Measurements from ENCODE around the gene SKA2. TPM values are rescaled to one million over a fixed set of nuclear protein-coding genes. Genes with fewer than 3 reads are reported as not detected.

Gene SKA2
- total and polyA plus RNA-seq, 2 donors (not counting 1 experiment from before 2014, with no cell fraction given), result 52.9 to 53.7 TPM

GRCh38 chr17:59074494-59074893, 80.5 kb downstream of the SKA2 start:
- Histone ChIP-seq H3K9me3 (ENCODE audit: control insufficient read depth, insufficient read depth, low read depth, low read length) (no peaks in the 10 kb centered on the region), H3K27ac (ENCODE audit: insufficient read depth, low read length) (no peak overlapping the region), H3K4me3 (replicated peaks in 1 of 4; ENCODE audit: control extremely low read depth in 1 of 4, insufficient read depth in 1 of 4, low read depth in 3 of 4, low read length in 4 of 4) (no peak overlapping the region), H3K27me3 (ENCODE audit: control insufficient read depth, insufficient read depth, low read length) (no peaks in the 10 kb centered on the region), H3K79me2 (ENCODE audit: control insufficient read depth, insufficient read depth, low read length) (no peaks in the 10 kb centered on the region), H3K36me3 (ENCODE audit: control insufficient read depth, insufficient read depth, low read length) (no peaks in the 10 kb centered on the region), H2AFZ (ENCODE audit: low read length) (no peak overlapping the region), H3K4me2 (ENCODE audit: extremely low read depth, insufficient read depth, low read length) (no peak overlapping the region), H3K9ac (ENCODE audit: insufficient read depth, low read length) (no peak overlapping the region), H4K20me1 (ENCODE audit: control insufficient read depth, extremely low read depth, insufficient read depth, low read length) (no peaks in the 10 kb centered on the region), H3K4me1 (ENCODE audit: control insufficient read depth, extremely low read depth, insufficient read depth, low read length) (no peaks in the 10 kb centered on the region)
- TF ChIP-seq EZH2 (IDR thresholded peaks at IDR 0.05; ENCODE audit: low read length, missing control alignments), result no peak
- no peak for TF ChIP-seq CTCF (conservative IDR thresholded peaks at IDR 0.05 in 1 of 2, IDR thresholded peaks at IDR 0.05 in 1 of 2; ENCODE audit: low read depth in 1 of 2, low read length in 2 of 2)
- peak; percentile 28 to 51 for DNase-seq (ENCODE audit: low read depth in 2 of 2)

- no peak for DNase-seq (ENCODE audit: low read depth in 2 of 2)
Observed at GRCh38 chr17:59073972-59074371, 81.0 kb downstream of the SKA2 start.

DNA sequence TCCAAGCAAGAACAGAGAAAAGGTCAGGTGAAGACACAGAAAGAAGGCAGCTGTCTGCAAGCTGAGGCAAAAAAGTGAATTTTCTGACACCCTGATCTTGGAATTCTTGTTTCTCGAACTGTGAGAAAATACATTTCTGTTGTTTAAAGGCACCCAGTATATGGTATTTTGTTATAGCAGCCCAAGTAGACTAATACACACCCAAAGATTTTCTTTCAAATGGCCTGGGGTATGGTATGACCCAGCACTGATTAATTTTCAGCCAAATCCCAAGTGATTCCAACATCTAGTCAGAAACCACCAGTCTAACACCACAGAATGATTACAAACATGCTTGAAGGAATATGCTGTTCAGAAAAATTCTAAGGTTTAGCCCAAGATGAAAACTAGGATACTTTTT, 85.1 kb downstream of the SKA2 start:
- Histone ChIP-seq H3K9ac (ENCODE audit: insufficient read depth, low read length) (no peak overlapping the region), H3K4me2 (ENCODE audit: extremely low read depth, insufficient read depth, low read length) (no peak overlapping the region), H3K9me3 (ENCODE audit: control insufficient read depth, insufficient read depth, low read depth, low read length) (no peaks in the 10 kb centered on the region), H2AFZ (ENCODE audit: low read length) (no peak overlapping the region), H3K4me1 (ENCODE audit: control insufficient read depth, extremely low read depth, insufficient read depth, low read length) (no peaks in the 10 kb centered on the region), H3K36me3 (ENCODE audit: control insufficient read depth, insufficient read depth, low read length) (no peaks in the 10 kb centered on the region), H3K79me2 (ENCODE audit: control insufficient read depth, insufficient read depth, low read length) (no peaks in the 10 kb centered on the region), H4K20me1 (ENCODE audit: control insufficient read depth, extremely low read depth, insufficient read depth, low read length) (no peaks in the 10 kb centered on the region), H3K27me3 (ENCODE audit: control insufficient read depth, insufficient read depth, low read length) (no peaks in the 10 kb centered on the region), H3K27ac (ENCODE audit: insufficient read depth, low read length) (no peak overlapping the region), H3K4me3 (replicated peaks in 1 of 4; ENCODE audit: control extremely low read depth in 1 of 4, insufficient read depth in 1 of 4, low read depth in 3 of 4, low read length in 4 of 4) (no peak overlapping the region)
- DNase-seq (ENCODE audit: low read depth in 2 of 2), result no peak
- TF ChIP-seq EZH2 (IDR thresholded peaks at IDR 0.05; ENCODE audit: low read length, missing control alignments), result no peak
- no peak for TF ChIP-seq CTCF (conservative IDR thresholded peaks at IDR 0.05 in 1 of 2, IDR thresholded peaks at IDR 0.05 in 1 of 2; ENCODE audit: low read depth in 1 of 2, low read length in 2 of 2)

More at GRCh38 chr17:59073972-59074371, 81.0 kb downstream of the SKA2 start:
- H3K9ac ChIP-seq (ENCODE audit: insufficient read depth, low read length), result no peak overlapping the region
- no peaks in the 10 kb centered on the region for H3K36me3 ChIP-seq (ENCODE audit: control insufficient read depth, insufficient read depth, low read length)
- H4K20me1 ChIP-seq (ENCODE audit: control insufficient read depth, extremely low read depth, insufficient read depth, low read length), result no peaks in the 10 kb centered on the region
- no peaks in the 10 kb centered on the region for H3K27me3 ChIP-seq (ENCODE audit: control insufficient read depth, insufficient read depth, low read length)
- no peaks in the 10 kb centered on the region for H3K79me2 ChIP-seq (ENCODE audit: control insufficient read depth, insufficient read depth, low read length)
- H2AFZ ChIP-seq (ENCODE audit: low read length), result no peak overlapping the region
- no peak overlapping the region for H3K4me3 ChIP-seq (replicated peaks in 1 of 4; ENCODE audit: control extremely low read depth in 1 of 4, insufficient read depth in 1 of 4, low read depth in 3 of 4, low read length in 4 of 4)
- TF ChIP-seq CTCF (conservative IDR thresholded peaks at IDR 0.05 in 1 of 2, IDR thresholded peaks at IDR 0.05 in 1 of 2; ENCODE audit: low read depth in 1 of 2, low read length in 2 of 2) (no peak), EZH2 (IDR thresholded peaks at IDR 0.05; ENCODE audit: low read length, missing control alignments) (no peak)
- H3K27ac ChIP-seq (ENCODE audit: insufficient read depth, low read length), result no peak overlapping the region
- no peaks in the 10 kb centered on the region for H3K9me3 ChIP-seq (ENCODE audit: control insufficient read depth, insufficient read depth, low read depth, low read length)
- no peak overlapping the region for H3K4me2 ChIP-seq (ENCODE audit: extremely low read depth, insufficient read depth, low read length)
- H3K4me1 ChIP-seq (ENCODE audit: control insufficient read depth, extremely low read depth, insufficient read depth, low read length), result no peaks in the 10 kb centered on the region

All from fibroblast of lung (primary cell).